Mammary epithelial cell (primary cell): ENCODE measurements around the gene HYI.

Experiments used
- EZH2 ChIP-seq: IDR thresholded peaks from 2 replicates; pipeline ENCODE4 v1.6.1; 2012; ENCODE audit warnings: low read length, inconsistent platforms, borderline replicate concordance
- TF ChIP-seq, protein P1 (sequence below), 2 donors: IDR thresholded peaks in 1 of 2; conservative IDR thresholded peaks in 1 of 2; 2 replicates each; pipeline ENCODE4 v1.5.1; 2011 to 2012; ENCODE audit warnings: inconsistent platforms in 2 of 2, low read length in 2 of 2, mild to moderate bottlenecking in 2 of 2, control low read depth in 1 of 2, low read depth in 1 of 2; ENCODE audit not compliant: insufficient read depth in 1 of 2; ENCODE audit errors: extremely low read depth in 1 of 2

DNA sequence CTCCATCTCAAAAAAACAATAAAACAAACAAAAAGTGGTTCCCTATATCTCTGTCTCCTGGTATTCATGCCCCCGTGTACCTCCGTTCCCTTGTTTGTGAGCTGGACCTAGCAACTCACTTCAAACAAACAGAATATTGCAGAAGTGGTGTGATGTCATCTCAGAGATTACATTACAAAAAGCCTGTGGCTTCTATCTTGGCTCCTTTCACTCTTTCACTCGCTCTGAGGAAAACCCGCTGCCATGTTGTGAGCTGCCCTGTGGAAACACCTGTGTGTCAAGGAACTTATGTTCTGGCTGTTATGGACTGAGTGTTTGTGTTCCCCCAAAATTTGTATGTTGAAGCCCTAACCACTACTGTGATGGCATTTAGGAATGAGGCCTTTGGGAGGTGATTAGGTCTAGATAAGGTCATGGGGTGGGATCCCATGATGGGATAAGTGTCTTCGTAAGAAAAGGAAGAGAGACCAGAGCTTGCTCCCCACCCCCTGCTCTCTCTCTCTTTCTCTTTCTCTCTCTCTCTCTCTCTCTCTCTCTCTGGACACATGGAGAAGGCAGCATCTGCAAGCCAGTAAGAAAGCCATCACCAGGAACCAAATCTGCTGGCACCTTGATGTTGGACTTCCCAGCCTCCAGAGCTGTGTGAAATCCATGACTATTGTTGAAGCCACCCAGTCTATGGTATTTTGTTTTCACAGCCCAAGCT is 7.4 kb upstream of the HYI start:
- no peak for TF ChIP-seq EZH2
- TF ChIP-seq, protein P1, sequence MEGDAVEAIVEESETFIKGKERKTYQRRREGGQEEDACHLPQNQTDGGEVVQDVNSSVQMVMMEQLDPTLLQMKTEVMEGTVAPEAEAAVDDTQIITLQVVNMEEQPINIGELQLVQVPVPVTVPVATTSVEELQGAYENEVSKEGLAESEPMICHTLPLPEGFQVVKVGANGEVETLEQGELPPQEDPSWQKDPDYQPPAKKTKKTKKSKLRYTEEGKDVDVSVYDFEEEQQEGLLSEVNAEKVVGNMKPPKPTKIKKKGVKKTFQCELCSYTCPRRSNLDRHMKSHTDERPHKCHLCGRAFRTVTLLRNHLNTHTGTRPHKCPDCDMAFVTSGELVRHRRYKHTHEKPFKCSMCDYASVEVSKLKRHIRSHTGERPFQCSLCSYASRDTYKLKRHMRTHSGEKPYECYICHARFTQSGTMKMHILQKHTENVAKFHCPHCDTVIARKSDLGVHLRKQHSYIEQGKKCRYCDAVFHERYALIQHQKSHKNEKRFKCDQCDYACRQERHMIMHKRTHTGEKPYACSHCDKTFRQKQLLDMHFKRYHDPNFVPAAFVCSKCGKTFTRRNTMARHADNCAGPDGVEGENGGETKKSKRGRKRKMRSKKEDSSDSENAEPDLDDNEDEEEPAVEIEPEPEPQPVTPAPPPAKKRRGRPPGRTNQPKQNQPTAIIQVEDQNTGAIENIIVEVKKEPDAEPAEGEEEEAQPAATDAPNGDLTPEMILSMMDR (conservative IDR thresholded peaks at IDR 0.05 in 1 of 2, IDR thresholded peaks at IDR 0.05 in 1 of 2; ENCODE audit: extremely low read depth in 1 of 2, insufficient read depth in 1 of 2, low read depth in 1 of 2, low read length in 2 of 2), result no peak
